ENCODE results near the gene IFNB1.

IFNB1 gene

DNA sequence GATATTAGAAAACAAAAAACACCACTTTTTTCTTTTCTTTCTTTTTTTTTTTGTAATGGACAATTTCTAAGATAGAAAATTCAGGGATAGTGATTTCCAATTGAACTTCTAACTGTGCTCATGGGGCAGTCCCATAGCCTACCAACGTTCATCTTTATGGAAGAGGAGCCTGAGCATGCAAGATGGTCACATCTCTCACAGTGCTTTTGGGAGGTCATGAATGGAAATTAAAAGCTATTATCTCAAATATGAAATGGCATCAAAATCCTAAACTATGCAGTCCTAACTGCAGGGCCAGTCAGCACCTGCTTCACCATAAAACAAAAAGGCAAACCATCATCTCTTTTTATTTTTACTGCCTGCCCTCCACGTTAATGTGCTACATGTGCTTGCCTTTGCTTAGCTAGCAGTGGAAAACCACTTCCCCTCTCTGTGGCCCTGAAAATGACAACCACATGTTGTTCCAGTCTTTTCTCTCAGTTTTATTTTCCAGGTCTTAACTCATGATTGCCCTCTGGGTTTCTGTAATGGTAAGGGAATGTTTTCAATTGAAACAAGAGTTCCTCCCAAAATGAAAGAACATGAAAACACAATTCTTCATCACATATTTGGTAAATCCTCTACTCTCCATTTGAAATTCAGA lies 16.7 kb downstream of the IFNB1 start:
- DNase-seq, result no peak

DNA sequence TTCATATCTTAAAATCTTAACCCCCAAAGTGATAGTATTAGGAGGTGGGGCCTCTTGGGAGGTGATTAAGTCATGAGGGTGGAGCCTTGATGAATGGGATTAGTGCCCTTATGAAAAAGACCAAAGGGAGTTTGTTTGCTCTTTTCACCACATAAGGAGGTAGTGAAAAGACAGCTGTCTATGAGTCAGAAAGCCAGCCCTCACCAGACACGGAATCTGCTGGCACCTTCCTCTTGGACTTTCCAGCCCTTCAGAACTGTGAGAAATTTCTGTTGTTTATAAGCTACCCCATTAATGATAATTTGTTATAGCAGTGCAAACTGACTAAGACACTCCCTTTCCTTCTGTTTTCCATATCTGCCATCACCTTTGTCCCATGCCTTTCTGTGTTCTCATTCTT lies 20.8 kb downstream of the IFNB1 start:
- DNase-seq, result no peak

DNA sequence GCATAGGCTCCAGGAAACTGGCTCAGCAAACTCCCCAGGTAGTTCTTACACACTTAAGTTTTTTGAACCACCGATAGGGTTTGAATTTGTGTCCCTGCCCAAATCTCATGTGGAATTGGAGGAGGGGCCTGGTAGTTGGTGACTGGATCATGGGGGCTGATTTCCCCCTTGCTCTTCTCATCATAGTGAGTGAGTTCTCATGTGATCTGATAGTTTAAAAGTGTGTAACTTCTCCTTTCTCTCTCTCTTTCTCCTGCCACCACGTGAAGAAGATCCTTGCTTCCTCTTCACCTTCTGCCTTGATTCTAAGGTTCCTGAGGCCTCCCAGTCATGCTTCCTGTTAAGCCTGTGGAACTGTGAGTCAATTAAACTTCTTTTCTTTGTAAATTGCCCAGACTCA lies 23.9 kb downstream of the IFNB1 start:
- no peak for DNase-seq

DNA sequence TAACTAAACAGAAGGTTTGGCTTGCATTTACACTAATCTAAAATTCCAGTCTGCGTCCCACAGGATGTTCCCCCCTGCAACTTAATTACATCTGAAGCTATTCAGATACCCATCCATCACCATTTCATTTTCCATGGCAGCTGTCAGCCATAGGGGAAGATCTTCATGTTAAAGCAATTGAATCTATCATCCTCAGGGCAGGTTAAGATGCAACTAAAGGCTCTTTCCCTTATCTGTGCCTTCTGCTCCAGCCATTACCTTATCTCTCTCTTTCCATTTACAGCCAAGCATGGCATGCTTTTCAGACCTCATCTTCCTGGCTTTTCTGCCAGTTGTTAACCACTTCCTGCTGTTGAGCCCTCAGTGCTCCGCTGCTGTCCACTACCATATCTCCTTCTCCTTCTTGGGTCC lies 30.5 kb downstream of the IFNB1 start:
- DNase-seq, result no peak

DNA sequence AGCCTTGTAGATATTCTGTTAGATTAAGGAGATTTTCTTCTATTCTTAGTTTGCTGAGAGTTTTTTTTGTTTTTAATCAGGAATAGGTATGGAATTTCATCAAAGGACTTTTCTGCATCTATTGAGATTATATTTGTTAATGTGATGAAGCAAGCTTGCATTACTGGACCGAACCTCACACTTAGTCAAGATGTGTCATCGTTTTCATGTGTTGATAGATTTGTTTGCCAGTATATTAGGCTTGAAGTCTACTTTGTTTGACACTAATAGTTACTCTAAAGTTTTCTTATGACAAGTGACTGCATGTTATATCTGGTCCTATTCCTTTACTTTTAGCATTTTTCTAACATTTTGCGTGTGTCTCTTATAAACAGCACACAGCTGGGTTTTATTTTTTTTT lies 33.9 kb downstream of the IFNB1 start:
- DNase-seq, result no peak

DNA sequence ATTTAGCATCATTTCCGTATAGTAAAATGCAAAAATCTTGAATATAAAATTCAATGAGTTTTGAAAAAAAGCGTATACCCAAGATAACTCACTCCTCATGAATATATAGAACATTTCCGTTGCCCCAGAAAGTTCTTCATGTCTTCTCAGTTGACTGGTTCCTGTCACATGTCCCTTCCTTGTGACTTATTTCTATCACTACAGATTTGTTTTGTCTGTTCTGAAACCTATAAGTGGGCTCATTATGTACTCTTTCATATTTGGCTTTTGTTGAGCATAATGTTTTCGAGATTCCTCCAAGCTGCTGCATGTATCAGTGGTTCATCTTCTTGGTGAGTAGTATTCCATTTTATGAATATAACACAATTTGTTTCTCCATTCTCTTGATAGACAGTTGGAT lies 35.3 kb downstream of the IFNB1 start:
- DNase-seq, result no peak

DNA sequence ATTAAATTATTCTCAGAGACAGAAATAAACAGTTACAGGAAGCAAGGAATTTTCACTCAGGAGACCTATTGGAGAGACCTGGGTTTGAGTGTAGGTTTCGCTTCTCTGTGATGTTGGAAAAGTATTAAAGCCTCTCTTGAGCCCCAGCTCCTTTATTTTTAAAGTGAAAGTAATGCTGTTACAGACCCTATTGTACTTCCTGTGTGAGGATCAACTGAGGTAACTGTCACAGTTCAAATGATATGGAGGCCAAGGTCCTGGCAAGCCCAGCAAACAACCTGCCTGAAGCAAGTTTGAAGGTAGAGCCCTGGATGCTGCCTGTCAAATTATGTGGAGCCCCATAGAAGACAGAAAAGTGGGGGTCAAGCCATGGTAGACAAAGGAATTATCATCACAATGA lies 38.4 kb downstream of the IFNB1 start:
- no peak for DNase-seq

DNA sequence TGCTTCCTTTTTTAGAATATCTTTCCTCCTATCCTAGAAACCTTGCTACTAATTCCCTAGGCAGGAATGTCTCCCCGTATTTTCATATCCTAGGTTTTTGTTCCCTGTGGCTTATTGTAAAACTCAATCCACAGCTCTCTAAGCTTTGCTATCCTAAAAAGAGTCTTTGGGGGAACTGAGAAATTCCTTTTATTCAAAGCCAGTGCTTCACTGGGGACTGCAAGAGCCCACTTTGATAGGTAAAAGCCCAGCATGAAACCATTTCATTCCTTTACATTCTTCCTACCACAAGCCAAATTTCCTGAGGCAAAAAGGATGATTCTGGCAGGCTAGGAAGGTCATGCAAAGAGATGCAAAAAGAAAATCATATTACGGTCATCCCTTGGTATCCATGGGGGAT lies 40.5 kb downstream of the IFNB1 start:
- DNase-seq, result no peak

DNA sequence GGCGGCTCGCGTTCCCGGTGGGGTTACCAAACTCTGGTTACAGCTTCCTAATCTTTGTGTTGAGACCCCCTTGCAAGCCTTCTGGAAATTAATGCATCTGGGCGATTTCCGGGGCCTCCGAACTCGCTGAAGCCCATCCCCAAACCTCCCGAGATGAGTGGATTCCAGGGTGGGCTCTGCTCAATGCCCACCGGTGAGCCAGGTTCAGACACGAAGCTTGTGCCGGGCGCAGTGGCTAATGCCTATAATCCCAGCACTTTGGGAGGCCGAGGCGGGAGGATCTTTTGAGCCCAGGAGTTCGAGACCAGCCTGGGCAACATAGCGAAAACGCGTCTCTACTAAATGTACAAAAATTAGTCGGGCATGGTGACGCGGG lies 45.9 kb downstream of the IFNB1 start:
- no peak for DNase-seq

DNA sequence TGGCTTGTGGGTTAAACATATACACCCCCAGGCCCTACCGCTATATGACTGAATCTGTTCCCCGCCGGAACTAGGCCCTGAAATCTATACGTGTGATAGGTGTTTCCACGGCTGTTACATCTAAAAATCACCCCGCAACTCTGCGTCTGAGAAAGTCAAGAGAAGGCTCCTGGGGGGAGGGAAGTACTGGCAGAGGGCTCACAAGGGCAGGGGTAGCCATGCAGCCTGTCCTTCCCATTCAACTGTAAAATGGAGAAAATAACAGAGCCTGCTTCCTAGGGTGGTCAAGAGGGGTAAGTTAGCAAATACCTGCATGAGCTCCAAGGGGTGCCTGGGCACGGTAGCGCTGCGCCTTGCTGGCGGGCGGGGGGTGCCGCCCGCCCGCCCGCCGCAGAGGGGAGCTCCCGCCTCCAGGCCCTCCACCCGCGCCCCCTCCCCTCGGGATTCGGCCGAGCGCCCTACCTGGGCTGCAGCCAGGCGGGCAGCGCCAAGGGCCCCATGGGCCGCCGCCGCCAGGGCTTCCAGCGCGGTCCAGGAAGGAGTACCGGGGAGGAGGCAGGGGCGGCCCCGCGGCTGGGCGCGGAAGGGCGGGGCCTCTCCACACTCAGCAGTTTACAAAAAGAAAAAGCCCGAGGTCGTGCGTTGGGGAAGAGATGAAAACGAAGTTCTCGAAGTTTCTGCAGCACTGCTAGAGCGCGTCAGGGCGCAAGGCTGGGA lies 46.5 kb downstream of the IFNB1 start, which contains the start of gene HACD4:
HACD4 (minus strand) TSS at position 550 of the 717 bp plus-strand sequence; CDS start at position 500, 50 bp downstream.
- peak; percentile 9 to 54 (median 28) for DNase-seq

DNA sequence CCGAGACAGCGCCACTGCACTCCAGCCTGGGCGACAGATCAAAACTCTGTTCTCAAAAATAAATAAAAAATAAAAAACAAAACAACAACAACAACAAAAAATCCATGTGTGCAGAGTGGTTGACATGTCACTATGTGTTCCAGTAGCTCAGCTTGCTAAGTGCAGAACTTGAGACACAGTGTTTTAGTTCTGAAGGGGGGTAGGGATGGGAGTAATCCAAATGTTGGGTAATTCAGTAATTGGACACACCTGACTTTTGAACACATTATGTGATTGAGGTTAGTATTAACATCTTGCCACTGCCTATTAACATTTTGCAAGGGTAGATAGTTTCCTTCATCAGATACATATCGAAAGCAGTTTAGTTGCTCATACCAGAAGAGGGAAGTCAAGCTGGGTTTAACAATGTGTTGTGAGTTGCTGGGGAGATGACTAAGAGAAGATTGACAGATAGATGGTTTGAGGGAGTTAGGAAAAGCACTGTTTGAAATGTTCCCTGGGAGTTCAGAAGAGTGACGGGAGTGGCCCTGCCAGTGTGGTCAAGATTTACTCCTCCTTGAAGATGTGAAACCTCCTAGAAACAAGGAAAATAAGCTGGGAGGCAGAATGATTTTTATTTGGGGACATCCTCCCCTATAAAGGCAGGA lies 47.2 kb downstream of the IFNB1 start:
- no peak for DNase-seq

DNA sequence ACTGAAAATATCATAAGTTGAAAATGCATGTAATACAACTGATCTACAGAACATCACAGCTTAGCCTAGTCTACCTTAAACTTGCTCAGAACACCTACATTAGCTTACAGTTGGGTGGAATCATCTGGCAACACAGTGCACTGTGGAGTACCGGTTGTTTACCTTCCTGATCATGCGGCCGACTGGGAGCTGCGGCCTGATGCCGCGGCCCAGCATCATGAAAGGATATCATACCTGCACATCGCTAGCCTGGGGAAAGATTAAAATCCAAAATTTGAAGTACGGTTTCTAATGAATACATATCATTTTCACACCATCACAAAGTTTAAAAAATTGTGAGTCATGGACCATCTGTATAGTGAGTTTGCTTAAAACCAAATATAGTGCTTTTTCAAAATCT lies 48.1 kb downstream of the IFNB1 start:
- DNase-seq, result no peak

DNA sequence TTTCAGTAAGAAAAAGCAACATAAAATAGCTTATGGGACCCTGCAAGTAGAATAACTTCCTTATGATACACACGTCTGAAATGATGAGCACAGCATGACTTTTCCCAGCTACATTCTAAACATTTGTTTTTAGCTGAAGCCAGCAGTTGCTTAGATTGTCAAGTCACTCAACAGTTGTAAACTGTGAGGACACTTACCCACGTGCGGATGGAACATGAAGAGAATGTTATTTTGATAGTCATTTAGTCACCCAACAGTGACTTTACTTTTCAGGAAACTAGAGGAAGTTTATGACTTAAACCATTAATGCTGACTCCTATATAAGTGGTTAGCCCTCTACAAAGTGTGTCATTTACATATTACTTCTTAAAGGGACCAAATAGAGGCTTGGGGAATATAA lies 49.3 kb downstream of the IFNB1 start:
- no peak for DNase-seq

DNA sequence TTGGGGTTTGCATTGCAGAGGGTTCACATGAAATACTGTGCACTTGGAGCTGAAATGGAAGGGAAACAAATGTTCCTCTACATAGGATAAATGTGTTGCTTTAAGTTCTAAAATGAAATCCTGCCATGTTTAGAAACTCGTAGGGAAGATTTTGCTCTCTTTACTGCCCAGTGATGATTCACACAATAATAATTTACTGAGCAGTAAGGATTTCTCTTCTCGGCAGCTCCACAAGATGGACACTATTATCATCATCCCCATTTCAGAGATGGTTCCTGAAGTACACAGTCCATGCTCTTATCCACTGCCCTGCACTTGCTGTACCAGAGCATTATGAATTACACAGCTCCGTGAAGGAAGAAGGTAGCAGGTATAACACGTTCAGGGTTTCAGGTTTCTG lies 50.4 kb downstream of the IFNB1 start:
- DNase-seq, result no peak
